Fibroblast of the aortic adventitia (primary cell): ENCODE data around the gene YPEL3. TPM values are rescaled to one million over a fixed set of nuclear protein-coding genes. Genes with fewer than 3 reads are reported as not detected.

ENCODE experiments used
- DNase-seq: peaks from one replicate; pipeline ENCODE4 v3.0.0-alpha.2; 2010; ENCODE audit warnings: low read depth
- H3K4me3 ChIP-seq: 2 replicates; pipeline ENCODE4 v1.5.1; 2011; ENCODE audit warnings: low read depth, mild to moderate bottlenecking, control low read depth, low read length, moderate library complexity
- CTCF ChIP-seq: IDR thresholded peaks from 2 replicates; pipeline ENCODE4 v1.5.1; 2011; ENCODE audit warnings: mild to moderate bottlenecking, low read length, control low read depth, inconsistent platforms; ENCODE audit not compliant: insufficient read depth
- total RNA-seq: library from RNA; depleted of rRNA; stranded (reverse); fragments of >200 nt; gene quantifications from 2 replicates; pipeline ENCODE4 v1.2.3, GENCODE V29; 2012; ENCODE audit warnings: low replicate concordance

Gene YPEL3
- total RNA-seq, 1 donor, result 19.8 TPM

DNA sequence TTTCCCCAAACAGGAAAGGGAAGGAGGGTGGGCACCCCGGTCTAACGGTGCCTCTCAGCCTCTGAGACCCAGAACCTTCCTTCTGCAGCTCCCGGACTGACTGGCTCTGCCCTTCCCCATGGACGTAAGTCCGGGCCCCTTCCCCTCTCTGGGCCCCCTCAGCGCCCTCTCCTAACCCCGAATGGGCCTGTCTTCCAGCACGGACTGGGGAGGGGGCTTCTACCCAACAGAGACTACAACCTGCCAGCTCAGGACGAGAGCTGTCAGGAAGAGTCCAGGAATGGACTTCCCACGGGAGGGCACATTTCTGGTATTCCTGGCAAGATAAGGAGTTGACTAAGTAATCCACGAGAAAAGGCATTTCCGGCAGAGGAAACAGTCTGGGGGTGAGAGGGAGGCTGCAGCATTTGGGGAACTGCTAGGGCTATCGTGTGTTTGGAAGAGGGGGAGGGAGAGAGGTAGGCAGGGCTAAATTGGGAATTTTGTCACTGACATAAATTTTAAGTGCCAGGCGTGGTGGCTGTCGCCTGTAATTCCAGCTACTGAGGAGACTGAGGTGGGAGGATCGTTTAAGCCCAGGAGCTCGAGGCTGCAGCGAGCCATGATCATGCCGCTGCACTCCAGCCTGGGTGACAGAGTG, 42.5 kb downstream of the YPEL3 start:
- peak; percentile 76 for DNase-seq

GRCh38 chr16:30052671-30053372, 43.2 kb downstream of the YPEL3 start:
- DNase-seq, result peak; percentile 90
- no peak for TF ChIP-seq CTCF
- H3K4me3 ChIP-seq, result peak overlapping the region; percentile 88

More for the DNA sequence above, 42.5 kb downstream of the YPEL3 start:
- no peak for TF ChIP-seq CTCF
- H3K4me3 ChIP-seq, result peak overlapping the region; percentile 88

GRCh38 chr16:30051518-30051917, 44.5 kb downstream of the YPEL3 start:
- H3K4me3 ChIP-seq, result no peak overlapping the region
- TF ChIP-seq CTCF, result no peak
- peak; percentile 58 for DNase-seq

- DNase-seq, result no peak
- H3K4me3 ChIP-seq, result no peak overlapping the region
- no peak for TF ChIP-seq CTCF
Measured at GRCh38 chr16:30049871-30050270, 46.1 kb downstream of the YPEL3 start.

GRCh38 chr16:30046588-30046987, 49.4 kb downstream of the YPEL3 start:
- no peak for TF ChIP-seq CTCF
- DNase-seq, result no peak
- no peak overlapping the region for H3K4me3 ChIP-seq

DNA sequence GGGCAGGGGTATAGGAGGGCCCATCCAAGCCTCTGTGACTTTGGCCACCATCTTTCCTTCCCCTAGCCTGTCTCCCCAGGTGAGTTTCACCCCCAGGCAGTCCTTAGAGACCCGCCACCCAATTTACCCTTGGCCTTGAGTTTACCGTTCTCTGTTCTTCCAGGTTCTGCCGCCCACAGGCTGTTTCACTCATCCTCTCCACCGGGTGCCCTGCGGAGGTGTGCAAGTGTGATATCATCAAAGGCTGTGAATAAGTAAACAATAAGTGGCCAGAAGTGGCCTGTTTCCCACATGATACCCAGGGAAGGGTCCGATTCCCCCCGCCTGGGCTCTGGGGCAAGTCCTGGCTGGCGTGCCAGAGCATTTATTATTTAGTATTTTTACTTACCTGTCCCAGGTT, 49.8 kb downstream of the YPEL3 start:
- no peak for TF ChIP-seq CTCF
- DNase-seq, result no peak
- no peak overlapping the region for H3K4me3 ChIP-seq

Other genes starting within 250 kb of the YPEL3 start
- gene CDIPT, start 233.0 kb downstream of the YPEL3 start, total RNA-seq, result 66.2 and 79.2 TPM in 2 replicates
- gene SEZ6L2, start 196.7 kb downstream of the YPEL3 start, total RNA-seq, result 1.4 and 12.3 TPM in 2 replicates
- 0.98 and 1.5 TPM in 2 replicates for gene ASPHD1, start 195.7 kb downstream of the YPEL3 start, total RNA-seq
- gene KCTD13, start 170.0 kb downstream of the YPEL3 start, total RNA-seq, result 12.5 and 41.9 TPM in 2 replicates
- 57.3 and 68.0 TPM in 2 replicates for gene TMEM219, start 134.1 kb downstream of the YPEL3 start, total RNA-seq
- gene TAOK2, start 122.3 kb downstream of the YPEL3 start, total RNA-seq, result 44.6 and 57.2 TPM in 2 replicates
- 13.6 and 14.4 TPM in 2 replicates for gene HIRIP3, start 100.6 kb downstream of the YPEL3 start, total RNA-seq
- 6.5 and 36.5 TPM in 2 replicates for gene INO80E, start 100.0 kb downstream of the YPEL3 start, total RNA-seq
- not detected in 2 replicates for gene DOC2A, start 85.2 kb downstream of the YPEL3 start, total RNA-seq
- gene C16orf92, start 73.0 kb downstream of the YPEL3 start, total RNA-seq, result not detected in 2 replicates
- gene TLCD3B, start 64.9 kb downstream of the YPEL3 start, total RNA-seq, result 0.18 TPM in 1 of 2 replicates, not detected in the other
- 522 and 792 TPM in 2 replicates for gene ALDOA, start 30.5 kb downstream of the YPEL3 start, total RNA-seq
- gene PPP4C, start 20.2 kb downstream of the YPEL3 start, total RNA-seq, result 70.8 and 154 TPM in 2 replicates
- 0.09 and 0.16 TPM in 2 replicates for gene TBX6, start 4.3 kb downstream of the YPEL3 start, total RNA-seq
- 1.5 TPM in 2 replicates for gene GDPD3, start 17.3 kb upstream of the YPEL3 start, total RNA-seq
- gene MAPK3, start 27.0 kb upstream of the YPEL3 start, total RNA-seq, result 23.4 and 90.5 TPM in 2 replicates
- 1.9 and 2.8 TPM in 2 replicates for gene CORO1A, start 87.4 kb upstream of the YPEL3 start, total RNA-seq
- 68.6 and 137 TPM in 2 replicates for gene BOLA2B, start 97.5 kb upstream of the YPEL3 start, total RNA-seq
- 12.0 and 52.4 TPM in 2 replicates for gene SLX1A, start 97.7 kb upstream of the YPEL3 start, total RNA-seq
- 6.0 and 7.0 TPM in 2 replicates for gene SULT1A3, start 103.0 kb upstream of the YPEL3 start, total RNA-seq
- 0.36 and 1.1 TPM in 2 replicates for gene NPIPB13, start 152.3 kb upstream of the YPEL3 start, total RNA-seq